ENCODE results near the gene DCAF5. TPM values are rescaled to one million over a fixed set of nuclear protein-coding genes. Genes with fewer than 3 reads are reported as not detected.
"Not testable (repeated sequence)": the region's sequence is repeated elsewhere in the genome, so short reads cannot be mapped to it uniquely, and the experiment has no call there.

DCAF5 gene
- polyA plus RNA-seq, 4 donors = 55.6 to 62.9 (median 59.8) TPM

DNA sequence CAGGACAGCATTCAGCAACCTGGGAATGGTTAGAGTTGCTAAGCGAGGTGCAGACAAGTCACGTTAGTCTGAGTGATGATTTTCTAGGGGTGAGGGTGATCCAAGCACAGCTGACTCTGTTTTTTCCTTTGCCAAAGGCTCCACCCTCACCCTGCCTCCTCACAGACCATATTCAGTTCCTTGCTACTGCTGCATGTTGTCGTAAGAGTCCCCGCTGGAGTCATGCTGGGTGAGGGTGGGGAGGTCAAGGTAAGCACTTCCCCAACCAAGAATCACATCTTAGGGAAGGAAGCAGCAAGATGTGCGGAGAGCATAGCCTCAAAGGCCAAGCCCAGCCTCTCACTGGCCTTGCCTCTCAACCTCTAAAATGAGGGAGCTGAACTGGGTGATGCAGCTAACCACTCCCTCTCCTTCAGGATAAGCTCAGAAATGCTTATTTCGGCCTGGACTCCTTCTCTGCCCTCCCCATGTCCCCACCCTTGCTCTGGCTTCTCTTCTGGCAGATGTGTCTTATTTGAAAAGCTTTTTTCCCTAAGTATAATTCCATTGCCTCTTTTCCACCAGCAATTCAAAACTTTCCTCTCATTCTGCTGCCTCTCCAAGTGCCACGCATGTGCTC lies 107.0 kb downstream of the DCAF5 start:
- no peak for DNase-seq (ENCODE audit: low read depth in 4 of 4, low spot score in 3 of 4)

GRCh38 chr14:69044965-69045555 lies 107.9 kb downstream of the DCAF5 start:
- no peak for DNase-seq (ENCODE audit: low read depth in 4 of 4, low spot score in 3 of 4)

DNA sequence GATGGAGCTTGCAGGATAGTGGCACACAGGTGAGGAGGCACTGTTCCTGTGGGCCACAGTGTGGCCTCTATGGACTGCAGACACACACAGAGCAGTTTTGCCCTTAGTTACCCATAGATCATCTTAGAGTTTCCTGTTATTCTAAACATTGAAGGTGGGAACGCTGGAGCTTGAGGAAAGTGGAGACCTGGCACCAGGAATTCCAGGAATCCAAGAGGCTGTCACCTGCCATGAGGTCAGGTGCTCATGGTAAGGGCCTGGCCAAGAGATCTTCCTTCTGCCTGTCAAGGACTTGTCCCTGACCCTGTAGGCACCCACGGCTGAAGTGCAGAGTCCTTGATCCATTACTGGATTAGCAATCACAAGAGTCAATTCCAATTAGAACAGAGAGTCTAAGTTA lies 108.6 kb downstream of the DCAF5 start:
- DNase-seq (ENCODE audit: low read depth in 4 of 4, low spot score in 3 of 4) = no peak

- DNase-seq (ENCODE audit: low read depth in 4 of 4, low spot score in 3 of 4) = no peak
Observed at GRCh38 chr14:69043596-69044260, 109.2 kb downstream of the DCAF5 start.

- no peak for DNase-seq (ENCODE audit: low read depth in 4 of 4, low spot score in 3 of 4)
Observed at GRCh38 chr14:69042787-69043444, 110.0 kb downstream of the DCAF5 start.

- no peak for DNase-seq (ENCODE audit: low read depth in 4 of 4, low spot score in 3 of 4)
Observed at GRCh38 chr14:69042299-69042698, 110.6 kb downstream of the DCAF5 start.

GRCh38 chr14:69041783-69042182 lies 111.1 kb downstream of the DCAF5 start:
- DNase-seq (ENCODE audit: low read depth in 4 of 4, low spot score in 3 of 4) = no peak

DNA sequence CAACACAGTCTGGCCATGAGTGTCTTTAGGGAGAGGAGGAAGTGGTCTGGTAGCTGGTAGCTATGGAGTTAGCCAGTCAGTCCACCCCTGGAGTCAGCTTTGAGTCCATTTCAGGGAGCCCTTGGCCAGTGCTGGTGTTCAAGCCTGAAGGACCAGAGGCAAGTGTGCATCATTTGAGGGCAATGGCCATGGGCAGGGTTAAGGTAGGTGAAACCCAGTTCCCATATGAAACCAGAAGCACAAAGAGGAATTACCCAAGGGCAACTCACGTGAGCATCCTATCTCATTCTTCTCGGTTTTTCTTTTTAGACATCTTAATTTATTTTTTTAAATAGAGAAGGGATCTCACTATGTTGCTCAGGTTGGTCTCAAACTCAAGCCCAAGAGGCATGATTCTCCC lies 112.6 kb downstream of the DCAF5 start:
- no peak for DNase-seq (ENCODE audit: low read depth in 4 of 4, low spot score in 3 of 4)

DNA sequence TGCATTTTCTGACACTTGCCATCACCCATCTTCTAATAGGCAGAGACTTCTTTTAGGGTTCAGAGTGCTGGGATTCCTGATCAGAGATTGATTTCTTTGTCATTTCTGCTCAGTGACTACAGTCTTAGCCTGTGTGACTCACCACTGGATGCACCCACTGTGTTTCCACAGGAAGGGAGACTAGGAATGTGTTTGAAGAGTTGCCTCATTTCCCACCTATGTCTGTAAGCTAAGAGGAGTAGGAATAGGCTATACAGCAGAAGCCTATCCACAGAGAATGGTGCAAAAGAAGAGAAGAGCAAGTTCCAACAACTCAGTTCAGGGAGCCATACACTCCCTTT lies 113.7 kb downstream of the DCAF5 start:
- no peak for DNase-seq (ENCODE audit: low read depth in 4 of 4, low spot score in 3 of 4)

DNA sequence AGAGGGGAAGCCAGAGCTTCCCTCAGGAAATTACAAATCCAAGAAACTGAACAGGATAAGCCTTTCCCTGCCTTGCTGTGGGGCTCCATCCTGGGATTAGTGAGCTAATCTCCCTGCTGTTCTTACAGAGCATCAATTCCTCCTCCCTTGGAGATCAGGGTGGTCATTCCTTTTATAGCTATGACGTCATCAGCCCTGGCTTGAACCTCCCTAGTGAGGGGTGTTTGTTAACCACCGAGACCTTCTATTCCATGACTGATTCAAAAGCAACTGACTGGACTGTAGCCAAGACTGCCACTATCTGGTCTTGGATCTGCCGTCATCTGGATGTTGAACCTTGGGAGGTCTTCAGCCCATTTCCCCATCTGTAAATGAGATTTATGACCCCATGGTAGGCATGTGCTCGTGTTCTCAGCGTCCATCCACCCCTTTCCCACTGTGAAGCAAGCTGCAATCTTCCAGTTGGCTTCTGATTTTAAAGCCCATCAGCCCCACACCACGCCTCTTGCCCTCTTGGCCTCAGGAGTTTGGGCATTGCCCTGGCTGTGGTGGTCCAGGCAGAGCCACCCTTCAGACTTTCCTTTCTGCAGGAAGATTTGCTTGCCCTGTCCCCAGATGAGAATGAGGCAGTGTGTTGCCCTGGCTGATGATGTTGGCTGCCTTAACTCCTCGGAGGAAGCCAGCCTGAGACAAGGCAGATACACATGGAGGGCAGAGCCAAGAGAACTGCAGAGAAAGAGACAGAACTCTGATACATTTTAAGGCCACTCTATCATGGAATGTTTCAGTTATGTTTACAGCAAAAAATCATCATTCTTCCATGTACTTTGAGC lies 114.2 kb downstream of the DCAF5 start:
- no peak for DNase-seq (ENCODE audit: low read depth in 4 of 4, low spot score in 3 of 4)

DNA sequence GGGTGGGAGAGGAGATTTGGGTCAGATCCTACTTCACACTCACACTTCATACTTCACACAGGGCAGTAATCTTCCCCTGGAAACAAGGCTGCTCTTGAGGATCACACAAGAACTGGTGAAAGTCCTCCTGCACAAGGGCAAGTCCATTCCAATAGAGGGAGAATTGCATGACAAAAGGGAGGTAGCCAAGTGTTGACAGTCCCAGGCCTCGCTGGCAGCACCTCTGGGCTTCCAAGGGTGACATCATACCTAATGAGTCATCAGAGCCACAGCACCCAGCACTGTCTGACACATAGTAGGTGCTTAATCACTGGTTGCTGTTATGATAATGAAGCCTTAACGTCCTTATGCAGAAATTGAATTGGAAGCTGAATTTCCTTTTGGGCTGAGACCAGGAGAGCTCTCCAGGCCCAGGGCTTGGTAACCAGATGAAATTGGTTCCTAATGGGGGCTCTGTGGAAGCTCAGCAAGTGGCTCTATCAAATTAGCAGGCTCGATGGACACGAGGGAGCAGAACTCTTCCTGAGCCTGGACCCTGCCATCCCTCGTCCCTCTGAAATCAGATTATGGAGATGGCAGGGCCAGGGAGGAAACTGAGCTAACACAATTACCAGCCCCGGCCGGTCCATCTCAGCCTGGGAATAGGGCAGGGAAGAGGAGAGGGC lies 115.0 kb downstream of the DCAF5 start:
- no peak for DNase-seq (ENCODE audit: low read depth in 4 of 4, low spot score in 3 of 4)

GRCh38 chr14:69036757-69037506 lies 116.0 kb downstream of the DCAF5 start:
- DNase-seq (ENCODE audit: low read depth in 4 of 4, low spot score in 3 of 4) = no peak

DNA sequence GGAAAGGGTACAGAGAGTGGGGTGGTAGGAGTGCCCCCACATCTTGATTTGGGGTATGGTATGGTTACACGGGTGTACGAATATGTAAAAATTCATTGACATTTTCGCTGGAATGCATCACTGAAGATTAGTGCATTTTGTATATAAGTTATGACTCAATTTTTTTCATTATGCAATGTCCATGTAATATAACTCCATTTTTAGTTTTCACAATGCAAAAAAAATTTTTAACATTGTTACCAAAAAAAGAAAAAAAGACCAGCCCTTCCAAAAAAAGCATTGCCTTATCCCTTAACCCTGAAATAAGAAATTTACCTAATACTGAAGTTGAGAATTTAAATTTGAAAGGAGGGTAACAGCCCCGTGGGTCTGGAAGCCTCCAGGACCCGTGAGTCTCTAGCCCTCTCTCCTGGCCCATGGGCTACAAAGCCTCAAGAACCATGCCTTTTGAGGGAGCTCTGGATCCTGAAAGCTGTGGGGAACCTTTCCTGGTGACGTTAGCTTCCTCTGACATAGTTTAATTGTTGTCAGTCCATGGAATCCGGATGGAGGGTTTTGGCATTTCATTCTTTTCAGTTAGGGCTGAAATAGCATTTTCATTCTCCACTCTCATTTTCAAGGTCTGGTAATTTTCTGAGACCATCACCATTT lies 118.2 kb downstream of the DCAF5 start:
- no peak for DNase-seq (ENCODE audit: low read depth in 4 of 4, low spot score in 3 of 4)

DNA sequence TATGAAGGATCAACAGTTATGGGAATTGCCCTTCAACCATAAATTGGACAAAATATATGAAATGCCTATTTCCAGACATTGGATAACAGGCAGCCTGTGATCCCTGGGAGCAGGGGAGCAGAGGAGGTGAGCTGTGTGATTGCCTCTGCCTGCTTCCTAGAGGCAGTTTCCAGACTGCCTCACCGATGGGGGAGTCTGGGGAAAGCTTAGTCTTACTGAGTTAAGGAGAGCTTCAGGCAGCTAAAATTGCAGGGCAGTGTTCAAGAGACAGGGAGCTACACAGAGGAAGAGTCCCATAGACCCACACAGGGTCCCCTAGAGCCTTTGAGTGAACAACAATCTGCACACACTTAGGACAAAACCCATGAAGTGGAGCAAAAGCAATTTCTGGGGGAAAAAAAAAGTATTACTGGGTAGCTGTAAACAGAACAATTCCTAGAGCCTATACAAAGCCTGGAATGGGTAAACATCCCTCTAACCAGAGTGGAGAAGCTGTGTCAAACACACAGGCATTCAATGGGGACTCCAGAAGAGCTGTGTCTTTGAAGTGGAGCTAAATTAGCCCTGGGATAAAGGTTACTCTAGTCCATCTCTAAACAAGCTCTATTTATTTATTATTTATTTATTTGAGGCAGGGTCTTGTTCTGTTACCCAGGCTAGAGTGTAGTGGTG lies 125.5 kb downstream of the DCAF5 start:
- no peak for DNase-seq (ENCODE audit: low read depth in 4 of 4, low spot score in 3 of 4)

GRCh38 chr14:69023035-69023434 lies 129.9 kb downstream of the DCAF5 start:
- DNase-seq (ENCODE audit: low read depth in 4 of 4, low spot score in 3 of 4) = no peak

GRCh38 chr14:69022093-69022492 lies 130.8 kb downstream of the DCAF5 start:
- DNase-seq (ENCODE audit: low read depth in 4 of 4, low spot score in 3 of 4) = not testable (repeated sequence)

GRCh38 chr14:69017706-69018105 lies 135.2 kb downstream of the DCAF5 start:
- no peak for DNase-seq (ENCODE audit: low read depth in 4 of 4, low spot score in 3 of 4)

DNA sequence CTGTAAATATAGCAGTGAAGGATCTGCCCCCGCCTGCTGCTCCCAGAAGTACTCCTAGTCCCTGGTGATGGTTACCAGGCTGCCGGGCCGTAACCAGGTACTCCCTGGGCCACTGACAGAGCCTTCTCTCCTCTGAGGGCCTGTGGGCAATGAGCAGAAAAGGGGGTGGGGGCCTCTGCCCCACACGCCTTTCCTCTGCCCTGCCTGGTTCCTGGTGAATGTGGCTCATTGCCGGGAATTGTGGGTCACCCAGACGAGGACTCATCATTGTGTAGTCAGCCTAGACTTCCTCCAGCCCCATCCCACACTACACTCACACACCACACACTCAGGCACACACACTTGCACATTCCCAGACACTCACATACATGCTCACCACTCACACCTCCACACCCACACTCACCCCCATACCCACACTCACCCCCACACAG lies 138.1 kb downstream of the DCAF5 start:
- DNase-seq (ENCODE audit: low read depth in 4 of 4, low spot score in 3 of 4) = no peak
